NCI-H1105 treated with DMSO at 0.1 percent for 48 hours (cell line): ENCODE measurements around the gene SOBP.
A peak's percentile ranks its signal among the peaks of the same experiment; 100 is the strongest.

Source experiments
- DNase-seq: peaks from one replicate; lab custom pipeline; 2025; lab: John Stamatoyannopoulos, UW

Gene SOBP

DNA sequence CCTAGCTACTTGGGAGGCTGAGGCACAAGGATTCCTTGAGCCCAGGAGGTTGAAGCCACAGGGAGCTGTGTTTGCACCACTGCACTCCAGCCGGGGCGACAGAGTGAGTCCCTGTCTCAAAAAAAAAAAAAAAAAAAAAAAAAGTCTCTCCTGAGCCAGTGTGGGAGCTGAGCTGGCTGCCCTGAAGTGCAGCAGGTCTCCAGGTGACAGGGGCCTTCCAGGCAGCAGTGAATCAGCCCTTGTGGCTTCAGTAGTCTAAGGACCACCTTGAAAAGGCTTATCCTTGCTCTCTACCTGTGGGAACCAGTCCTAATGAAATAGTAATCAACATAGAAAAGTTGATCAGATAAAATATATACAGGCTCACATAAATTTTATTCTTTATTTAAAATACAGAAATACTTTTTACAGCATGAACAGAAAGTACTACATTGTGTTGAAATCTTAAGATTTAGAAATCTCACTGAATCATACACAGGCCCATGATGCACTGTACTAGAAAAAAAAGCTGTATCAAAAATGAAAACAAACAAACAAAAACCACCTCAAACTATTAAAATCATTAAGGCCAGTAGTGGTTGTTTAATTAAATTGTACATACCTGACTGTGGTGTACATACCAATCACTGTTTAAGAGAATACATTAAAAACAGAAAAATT, 205.3 kb downstream of the SOBP start:
- no peak for DNase-seq

DNA sequence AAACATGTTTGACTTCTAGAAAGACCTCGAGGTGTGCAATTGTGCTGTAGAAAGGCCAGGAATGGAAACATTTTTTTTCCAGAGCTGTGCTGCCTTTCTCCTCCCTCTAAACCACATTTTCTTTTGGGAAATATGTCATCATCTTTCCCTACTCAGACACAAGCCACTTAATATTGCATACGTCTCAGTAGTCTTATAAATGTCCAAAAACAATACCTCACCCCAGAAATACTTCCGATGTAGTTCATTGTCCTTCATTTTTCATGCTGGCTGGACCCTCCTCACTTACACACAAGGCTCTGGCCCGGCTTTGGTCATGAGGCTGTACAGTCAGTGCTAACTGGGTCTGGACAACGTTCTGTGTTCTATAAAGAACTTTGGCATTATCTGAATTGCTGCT, 207.8 kb downstream of the SOBP start:
- DNase-seq: no peak

DNA sequence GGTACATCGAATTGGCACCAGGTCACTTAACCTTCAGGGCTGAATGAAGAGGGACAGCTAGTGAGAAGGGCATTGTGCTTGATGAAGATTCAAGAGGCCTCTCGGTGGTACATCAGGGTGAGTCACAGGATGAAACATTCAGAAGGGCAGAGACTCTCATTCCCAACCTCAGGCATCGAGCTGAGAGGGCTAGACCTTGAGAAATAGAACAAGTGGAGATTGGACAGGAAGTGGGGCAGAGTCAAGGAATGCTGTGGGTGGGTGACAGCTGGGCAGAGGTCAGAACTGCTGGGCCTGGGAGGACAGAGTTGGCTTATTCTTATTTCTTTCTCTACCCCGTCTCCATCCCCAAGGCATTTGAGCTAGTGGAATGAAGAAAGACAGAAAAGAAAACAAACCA, 208.2 kb downstream of the SOBP start:
- DNase-seq: no peak

DNA sequence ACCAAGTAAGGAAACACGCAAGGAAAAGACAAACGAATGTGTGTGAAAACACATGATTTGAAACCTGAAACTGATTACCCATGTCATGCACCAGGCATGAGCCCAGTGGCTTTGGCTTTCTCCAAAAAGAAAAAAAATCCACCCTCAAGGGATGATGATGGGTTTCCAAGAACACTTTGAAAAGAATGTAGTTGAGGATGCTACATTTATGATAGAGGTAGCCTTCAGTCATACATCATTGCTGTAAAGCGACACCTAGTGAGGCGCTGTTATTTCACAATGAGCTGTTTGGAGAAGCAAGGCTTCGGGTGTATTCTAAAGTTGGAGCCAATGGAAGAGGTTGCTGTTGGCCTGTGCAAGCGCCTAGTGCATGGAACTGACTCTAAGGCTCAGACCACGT, 209.3 kb downstream of the SOBP start:
- DNase-seq: no peak

DNA sequence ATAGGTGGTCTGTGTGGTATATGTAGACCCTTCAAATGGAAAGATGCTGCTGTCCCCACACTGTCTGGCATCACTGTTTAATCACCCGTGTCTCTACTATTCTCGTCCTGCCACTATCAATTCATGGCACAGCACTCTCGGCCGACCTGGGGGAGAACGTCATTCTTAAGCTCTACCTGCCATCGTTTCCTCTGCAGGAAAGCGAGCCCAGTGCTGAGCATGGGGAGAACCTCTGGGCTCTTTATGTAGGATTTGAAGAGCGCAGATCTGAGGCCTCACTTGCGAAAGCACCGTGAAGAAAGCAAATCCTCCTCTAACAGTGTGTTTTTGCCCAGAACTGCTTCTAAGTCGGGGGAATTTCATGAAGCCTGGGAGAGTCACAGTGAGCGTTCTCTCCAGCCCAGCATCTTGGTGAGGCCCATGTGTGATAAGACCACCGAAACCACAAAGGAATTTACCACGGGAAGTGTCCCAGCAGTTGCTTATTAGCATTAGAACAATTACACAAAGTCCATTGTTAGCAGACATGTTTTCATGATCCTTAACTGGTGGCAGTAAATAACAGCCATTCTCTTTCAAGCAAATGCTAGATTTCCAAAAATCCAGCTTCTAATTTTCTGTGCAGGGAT, 209.9 kb downstream of the SOBP start:
- no peak for DNase-seq

DNA sequence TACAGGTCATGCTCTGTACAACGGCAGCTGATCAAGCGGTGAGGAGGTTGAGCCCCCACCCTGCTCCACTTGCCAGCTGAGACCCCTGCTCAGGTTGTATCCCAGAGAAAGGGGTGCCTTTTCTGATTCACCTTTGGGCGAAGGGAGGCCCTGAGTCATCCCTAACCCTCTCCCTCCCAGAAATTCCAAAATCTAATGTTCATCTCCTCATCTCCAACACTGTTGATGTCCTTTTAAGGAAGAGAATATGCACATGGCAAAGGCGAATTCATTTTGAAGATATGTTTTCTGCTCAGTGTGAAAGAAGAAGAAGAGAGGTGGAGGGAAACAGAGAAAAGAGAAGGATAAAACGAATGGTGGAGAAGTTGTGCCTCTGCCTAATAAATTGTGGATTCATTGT, 213.7 kb downstream of the SOBP start:
- no peak for DNase-seq

DNA sequence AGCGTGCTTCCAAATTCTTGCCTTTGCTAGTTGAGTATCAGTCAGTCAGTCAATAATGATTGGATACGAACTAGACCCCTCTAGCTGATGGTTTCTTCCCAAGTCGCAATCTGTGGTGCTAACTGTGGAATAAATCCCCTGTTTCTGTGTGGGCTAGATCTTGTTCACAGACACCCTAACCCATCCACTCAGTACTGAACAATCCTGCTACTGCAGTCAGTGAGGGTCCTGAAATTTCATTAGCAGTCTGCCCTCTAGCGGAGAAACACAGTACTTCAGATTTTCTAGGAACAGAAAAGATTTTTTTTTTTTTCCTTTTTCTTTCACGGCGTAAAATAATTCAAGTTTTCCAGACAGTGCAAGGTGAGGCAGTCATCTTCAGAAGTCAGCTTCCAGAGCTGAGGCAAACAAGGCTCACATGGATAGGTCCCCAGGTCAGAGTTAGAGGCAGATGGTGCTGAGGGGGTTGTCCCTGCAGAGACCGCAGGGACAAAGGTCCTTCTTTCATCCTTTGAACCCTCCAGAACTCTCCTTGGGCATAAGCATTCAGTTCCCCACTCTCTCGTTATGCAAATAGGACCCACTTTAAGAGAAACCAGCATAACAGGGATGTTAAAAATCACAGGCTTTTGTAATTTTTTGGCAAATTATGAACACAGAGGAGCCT, 214.6 kb downstream of the SOBP start:
- peak; percentile 33 for DNase-seq

DNA sequence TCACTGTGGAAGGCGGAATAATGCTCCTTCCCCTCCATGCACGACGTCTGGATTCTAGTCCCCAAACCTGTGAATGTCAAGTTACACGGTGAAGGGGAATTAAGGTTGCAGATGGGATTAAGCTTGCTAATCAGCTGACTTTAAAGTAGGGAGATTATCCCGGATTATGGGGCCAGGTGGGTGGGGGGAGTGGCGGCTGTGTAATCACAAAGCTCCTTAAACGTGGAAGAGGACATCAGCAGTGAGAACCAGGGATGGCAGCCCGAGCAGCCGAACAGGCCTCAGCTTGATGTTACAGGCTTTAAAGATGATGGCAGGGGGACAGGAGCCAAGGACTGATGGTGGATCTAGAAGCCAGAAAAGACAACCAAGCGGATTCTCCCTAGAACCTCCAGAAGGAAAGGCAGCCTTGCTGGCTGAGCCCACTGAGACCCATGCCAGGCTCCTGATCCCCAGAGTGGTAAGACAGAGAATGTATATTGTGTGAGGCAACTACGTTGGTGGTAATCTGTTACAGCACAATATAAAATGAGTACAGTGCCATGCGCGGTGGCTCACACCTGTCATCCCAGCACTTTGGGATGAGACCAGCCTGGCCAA, 216.7 kb downstream of the SOBP start:
- DNase-seq: no peak

DNA sequence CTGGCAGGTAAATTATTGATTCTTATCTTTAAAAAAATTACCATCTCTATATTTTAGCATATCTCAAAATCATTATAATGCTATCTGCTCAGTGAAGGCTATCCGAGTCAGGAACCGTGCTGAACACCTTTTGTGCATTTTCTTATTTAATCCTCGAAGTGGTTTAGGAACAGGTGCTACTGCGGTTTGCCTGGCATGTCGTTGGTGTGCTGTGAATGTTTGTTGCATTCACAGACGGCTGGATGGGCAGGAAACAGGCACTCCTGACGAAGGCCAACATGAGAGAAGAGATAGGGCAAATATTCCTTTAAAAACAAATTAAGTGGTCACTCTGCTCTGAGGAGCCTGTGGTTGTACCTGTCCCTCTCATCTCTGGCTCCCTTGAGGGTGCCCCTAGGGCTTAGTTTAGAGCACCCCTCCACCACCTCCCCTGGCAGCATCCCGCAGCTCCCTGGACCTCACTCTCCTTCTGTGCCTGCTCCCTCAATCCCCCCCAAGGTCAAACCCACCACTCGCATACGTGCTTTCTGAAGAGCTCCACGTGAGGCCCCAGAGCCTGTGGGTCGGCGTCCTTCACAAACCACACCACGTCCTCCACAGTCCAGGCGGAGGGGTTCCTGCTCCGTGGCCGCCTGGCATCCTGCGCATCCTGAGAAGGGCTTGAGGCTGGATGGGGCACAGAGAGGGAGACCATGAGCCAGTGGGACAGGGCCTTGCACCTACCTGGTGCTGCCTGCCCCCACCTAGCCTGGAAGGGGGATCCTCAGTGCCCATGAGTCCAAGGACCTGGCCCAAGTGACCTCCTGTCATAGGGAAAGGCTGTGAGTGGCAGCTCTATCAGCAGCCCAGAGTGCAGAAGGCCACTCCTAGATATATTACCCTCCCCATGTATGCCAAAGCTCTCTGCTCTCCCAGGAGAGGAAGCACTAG, 217.7 kb downstream of the SOBP start:
- DNase-seq: no peak

DNA sequence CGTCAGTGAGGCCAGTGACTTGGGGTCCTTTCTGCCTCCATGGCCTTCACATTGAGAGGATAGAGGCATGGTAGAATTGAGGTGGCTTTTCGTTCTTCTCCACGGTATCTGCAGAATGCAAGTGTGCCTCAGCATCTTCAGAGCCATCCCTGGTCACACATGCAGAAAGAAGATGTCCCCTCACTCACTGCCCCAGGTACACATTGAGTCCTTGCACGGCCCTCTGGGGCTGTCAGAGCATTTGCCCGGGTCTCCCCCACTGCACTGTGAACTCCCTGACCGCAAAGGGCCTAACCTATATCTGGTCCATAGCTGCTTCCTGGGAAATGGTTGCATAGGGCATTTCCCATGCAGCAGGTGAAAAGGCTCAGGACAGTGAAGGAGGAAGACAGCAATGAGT, 218.5 kb downstream of the SOBP start:
- no peak for DNase-seq

DNA sequence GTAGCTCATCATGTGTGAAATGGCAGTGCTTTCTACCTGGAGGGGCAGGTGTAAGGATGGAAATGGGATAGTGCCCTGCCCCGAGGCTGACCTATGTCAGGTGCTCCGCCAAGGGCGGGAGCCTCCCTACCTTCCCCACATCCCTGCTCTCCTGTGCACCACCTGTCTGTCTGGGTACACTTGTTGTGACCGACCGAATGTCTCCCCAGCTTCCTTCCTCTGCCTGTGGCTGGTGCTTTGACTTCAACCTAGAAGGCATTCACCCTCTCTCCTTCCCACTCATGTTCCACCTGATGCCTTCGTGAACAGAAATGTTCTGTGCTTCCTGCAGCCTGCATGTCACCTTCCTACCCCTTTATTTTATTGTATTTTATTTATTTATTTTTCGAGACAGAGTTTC, 219.4 kb downstream of the SOBP start:
- no peak for DNase-seq
